Effector memory CD4-positive, alpha-beta T cell (primary cell): ENCODE results near the gene DNASE1L1.
"Not testable (repeated sequence)": the region's sequence is repeated elsewhere in the genome, so short reads cannot be mapped to it uniquely, and the experiment has no call there.

Source experiments
- DNase-seq, 3 donors: peaks; one replicate each; pipeline ENCODE4 v3.0.0-alpha.2; 2020
- H3K27ac ChIP-seq: 2 replicates; pipeline ENCODE4 v1.7.0; 2013; ENCODE audit warnings: mild to moderate bottlenecking, low read length, moderate library complexity; ENCODE audit not compliant: insufficient read depth, poor library complexity, severe bottlenecking
- H3K27me3 ChIP-seq: replicated peaks from 2 replicates; pipeline ENCODE4 v1.7.0; 2013; ENCODE audit warnings: mild to moderate bottlenecking, low read length; ENCODE audit not compliant: insufficient read depth, control insufficient read depth, poor library complexity, severe bottlenecking
- H3K36me3 ChIP-seq: 2 replicates; pipeline ENCODE4 v1.7.0; 2013; ENCODE audit warnings: mild to moderate bottlenecking, low read length, moderate library complexity; ENCODE audit not compliant: control insufficient read depth, insufficient read depth
- H3K4me1 ChIP-seq: 2 replicates; pipeline ENCODE4 v1.7.0; 2013; ENCODE audit warnings: low read length, mild to moderate bottlenecking; ENCODE audit not compliant: control insufficient read depth, insufficient read depth, poor library complexity, severe bottlenecking
- H3K4me3 ChIP-seq: 2 replicates; pipeline ENCODE4 v1.7.0; 2013; ENCODE audit warnings: low read length, low read depth, mild to moderate bottlenecking; ENCODE audit not compliant: insufficient read depth, poor library complexity, severe bottlenecking
- H3K9me3 ChIP-seq: 2 replicates; pipeline ENCODE4 v1.7.0; 2013; ENCODE audit warnings: mild to moderate bottlenecking, low read length, moderate library complexity; ENCODE audit not compliant: control insufficient read depth

The DNASE1L1 gene

DNA sequence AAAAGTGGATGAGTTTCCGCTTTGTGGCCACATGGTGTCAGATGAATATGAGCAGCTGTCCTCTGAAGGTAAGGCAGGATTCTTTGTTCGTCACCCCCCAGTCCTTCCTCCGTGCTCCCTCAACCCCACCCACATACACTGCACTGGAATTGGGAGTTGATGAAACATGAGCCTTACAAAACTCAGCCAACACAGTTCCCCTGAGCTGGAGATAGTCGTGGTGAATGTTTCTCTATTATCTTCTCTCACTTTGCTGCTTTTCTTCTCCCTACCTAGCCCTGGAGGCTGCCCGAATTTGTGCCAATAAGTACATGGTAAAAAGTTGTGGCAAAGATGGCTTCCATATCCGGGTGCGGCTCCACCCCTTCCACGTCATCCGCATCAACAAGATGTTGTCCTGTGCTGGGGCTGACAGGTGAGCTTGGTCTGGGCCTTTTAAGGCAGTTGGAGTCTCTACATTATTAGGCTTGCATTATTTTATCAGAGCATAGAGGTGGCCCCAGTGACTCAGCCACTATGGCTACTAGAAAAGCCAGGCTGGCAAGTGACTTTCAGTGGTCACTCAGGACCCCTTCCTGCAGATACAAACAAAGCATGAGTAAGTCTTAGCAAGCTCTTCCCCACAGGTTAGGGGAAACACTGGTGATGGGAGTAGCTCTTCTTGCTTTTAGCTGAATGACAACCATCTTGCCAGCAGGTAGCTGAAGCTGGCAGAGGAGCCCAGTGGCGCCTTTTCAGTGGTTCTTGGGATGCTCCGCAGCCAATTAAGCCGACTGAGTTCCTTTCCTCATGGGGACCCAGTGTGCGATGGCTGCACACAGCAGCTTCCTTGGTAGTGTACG is 9.3 kb downstream of the DNASE1L1 start:
- Histone ChIP-seq H3K4me1 (peaks cover 11% of the 10 kb centered on the region), H3K36me3 (peaks cover 12% of the 10 kb centered on the region), H3K27ac (peak overlapping the region; percentile 96), H3K9me3 (no peaks in the 10 kb centered on the region), H3K27me3 (no peaks in the 10 kb centered on the region), H3K4me3 (peak overlapping the region; percentile 64)
- DNase-seq: peak in 1 of 3 donors; percentile 31

- Histone ChIP-seq H3K4me1 (peaks cover 11% of the 10 kb centered on the region), H3K27me3 (no peaks in the 10 kb centered on the region), H3K9me3 (no peaks in the 10 kb centered on the region), H3K36me3 (peaks cover 12% of the 10 kb centered on the region), H3K27ac (peak overlapping the region; percentile 96), H3K4me3 (peak overlapping the region; percentile 64)
- DNase-seq: peak; percentile 61 to 73 (median 66)
Measured at GRCh38 chrX:154398668-154399526, 10.2 kb downstream of the DNASE1L1 start.

DNA sequence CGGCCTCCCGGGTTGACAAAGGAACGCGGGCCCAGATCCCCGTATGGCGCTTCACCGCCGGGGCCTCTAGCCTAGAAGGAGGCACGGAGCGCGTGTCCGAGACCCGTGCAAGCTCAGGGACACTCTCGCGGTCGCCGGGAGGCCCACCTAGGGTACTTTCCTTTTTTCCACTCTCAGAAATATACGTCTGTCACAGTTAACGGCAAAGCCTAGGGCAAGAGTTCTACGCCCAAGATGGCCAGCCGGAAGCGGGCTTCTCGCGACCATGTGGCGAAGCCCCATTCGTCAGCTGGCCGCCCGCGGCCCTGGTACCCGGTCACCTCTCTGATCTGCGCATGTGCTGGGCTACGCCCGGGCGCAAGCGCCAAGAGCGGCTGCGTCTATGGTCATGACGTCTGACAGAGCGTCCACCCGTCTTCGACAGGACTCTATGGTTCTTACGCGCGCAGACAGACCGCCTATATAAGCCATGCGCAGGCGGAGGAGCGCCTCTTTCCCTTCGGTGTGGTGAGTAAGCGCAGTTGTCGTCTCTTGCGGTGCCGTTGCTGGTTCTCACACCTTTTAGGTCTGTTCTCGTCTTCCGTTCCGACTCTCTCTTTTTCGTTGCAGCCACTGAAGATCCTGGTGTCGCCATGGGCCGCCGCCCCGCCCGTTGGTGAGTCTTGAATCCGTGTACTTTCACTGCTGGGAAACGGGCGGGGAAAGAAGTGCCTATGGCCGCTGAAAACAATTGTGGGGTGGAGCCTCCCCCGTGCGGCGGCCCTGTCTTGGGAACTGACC is 11.0 kb downstream of the DNASE1L1 start, which contains the start of gene RPL10:
Gene RPL10 (plus strand): TSS at position 490 of the 780 bp plus-strand sequence. CDS start 143 bp downstream, at position 633.
- DNase-seq: peak; percentile 82 to 87 (median 85)
- Histone ChIP-seq H3K27ac (peak within 1 kb of the TSS; percentile 96), H3K4me3 (peak within 1 kb of the TSS; percentile 64), H3K27me3 (no peaks in the 10 kb centered on the region), H3K9me3 (no peaks in the 10 kb centered on the region), H3K4me1 (peaks cover 11% of the 10 kb centered on the region), H3K36me3 (peaks cover 12% of the 10 kb centered on the region)

DNA sequence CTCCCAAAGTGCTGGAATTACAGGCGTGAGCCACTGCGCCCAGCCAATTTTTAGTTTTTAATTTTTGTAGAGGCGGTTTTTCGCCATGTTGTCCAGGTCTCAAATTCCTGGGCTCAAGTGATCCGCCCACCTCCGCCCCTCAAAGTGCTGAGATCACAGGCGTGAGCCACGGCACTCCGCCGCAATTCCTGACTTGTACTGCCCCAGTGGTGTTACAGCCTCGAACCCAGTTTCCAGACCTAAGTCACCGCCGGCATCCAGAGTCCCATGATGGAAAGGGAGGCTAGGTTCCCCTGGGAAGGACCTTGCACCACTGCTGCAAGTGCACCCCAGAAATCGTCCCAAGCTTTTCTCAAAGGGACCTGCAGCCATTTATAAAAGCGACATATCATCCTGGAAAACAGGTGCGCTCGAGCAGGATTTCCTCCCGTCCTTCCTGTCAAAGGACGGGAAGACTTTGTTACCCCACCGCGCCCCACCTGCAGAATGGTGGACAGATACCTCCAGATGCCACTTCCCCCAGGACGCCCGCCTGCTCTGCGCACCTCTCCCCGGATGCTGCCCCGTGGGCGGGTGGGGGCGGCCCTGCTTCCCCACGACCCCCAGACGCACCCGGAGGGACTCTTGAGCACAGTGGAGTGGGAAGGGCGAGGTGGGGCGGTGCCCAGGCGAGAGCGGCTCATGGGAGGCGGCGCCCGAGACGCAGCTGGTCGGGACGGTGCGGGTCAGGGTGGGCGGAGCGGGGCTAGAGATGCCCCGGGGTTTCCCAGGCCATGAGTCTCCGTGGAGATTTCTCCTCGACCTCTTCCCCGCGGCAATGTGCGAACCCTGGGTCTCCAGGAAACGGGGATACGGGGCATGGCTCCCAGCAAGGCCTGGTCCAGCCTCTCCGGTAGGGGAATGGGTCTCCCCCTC is 11.8 kb downstream of the DNASE1L1 start:
- H3K9me3 ChIP-seq: no peaks in the 10 kb centered on the region
- peak in 2 of 3 donors; percentile 33 to 44 for DNase-seq
- H3K4me3 ChIP-seq: peak overlapping the region; percentile 64
- peaks cover 12% of the 10 kb centered on the region for H3K36me3 ChIP-seq
- peak overlapping the region; percentile 96 for H3K27ac ChIP-seq
- peaks cover 11% of the 10 kb centered on the region for H3K4me1 ChIP-seq
- no peaks in the 10 kb centered on the region for H3K27me3 ChIP-seq

DNA sequence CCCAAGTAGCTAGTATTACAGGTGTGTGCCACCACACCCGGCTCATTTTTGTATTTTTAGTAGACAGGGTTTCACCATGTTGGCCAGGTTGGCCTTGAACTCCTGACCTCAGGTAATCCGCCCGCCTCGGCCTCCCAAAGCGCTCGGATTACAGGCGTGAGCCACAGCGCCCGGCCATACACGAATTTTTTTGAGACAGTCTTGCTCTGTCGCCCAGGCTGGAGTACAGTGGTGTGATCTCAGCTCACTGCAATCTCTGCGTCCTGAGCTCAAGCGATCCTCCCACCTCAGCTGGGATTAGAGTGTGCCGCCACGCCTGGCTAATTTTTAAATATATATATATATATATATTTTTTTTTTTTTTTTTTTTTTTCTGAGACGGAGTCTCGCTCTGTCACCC is 12.7 kb downstream of the DNASE1L1 start:
- H3K36me3 ChIP-seq: peaks cover 12% of the 10 kb centered on the region
- peaks cover 11% of the 10 kb centered on the region for H3K4me1 ChIP-seq
- DNase-seq, H3K9me3 ChIP-seq, H3K4me3 ChIP-seq, H3K27ac ChIP-seq, H3K27me3 ChIP-seq: not testable (repeated sequence)

- not testable (repeated sequence) for DNase-seq, H3K9me3 ChIP-seq, H3K4me1 ChIP-seq, H3K4me3 ChIP-seq, H3K27ac ChIP-seq, H3K36me3 ChIP-seq, H3K27me3 ChIP-seq
Measured at GRCh38 chrX:154389812-154390747, 19.0 kb downstream of the DNASE1L1 start.

DNA sequence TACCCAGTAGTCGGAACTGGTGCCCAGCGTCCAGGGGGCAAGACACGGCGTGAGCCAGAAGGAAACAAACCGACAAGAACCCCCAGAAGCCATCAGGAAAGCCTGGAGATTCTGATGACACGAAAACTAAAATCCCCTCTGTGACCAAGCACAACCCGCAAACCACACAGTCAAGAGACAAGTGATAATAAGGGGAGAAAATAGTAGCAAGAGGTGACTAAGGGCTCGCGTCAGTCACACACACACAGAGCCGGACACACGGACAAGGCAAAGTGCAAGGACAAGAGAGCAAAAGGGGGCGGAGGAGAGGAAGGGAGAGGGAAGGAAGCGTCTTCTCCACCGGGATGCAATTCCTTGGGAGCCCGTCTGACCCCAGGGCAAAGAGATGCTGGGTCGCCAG is 20.4 kb downstream of the DNASE1L1 start:
- not testable (repeated sequence) for H3K4me3 ChIP-seq, DNase-seq, H3K9me3 ChIP-seq, H3K4me1 ChIP-seq, H3K27me3 ChIP-seq, H3K27ac ChIP-seq, H3K36me3 ChIP-seq

DNA sequence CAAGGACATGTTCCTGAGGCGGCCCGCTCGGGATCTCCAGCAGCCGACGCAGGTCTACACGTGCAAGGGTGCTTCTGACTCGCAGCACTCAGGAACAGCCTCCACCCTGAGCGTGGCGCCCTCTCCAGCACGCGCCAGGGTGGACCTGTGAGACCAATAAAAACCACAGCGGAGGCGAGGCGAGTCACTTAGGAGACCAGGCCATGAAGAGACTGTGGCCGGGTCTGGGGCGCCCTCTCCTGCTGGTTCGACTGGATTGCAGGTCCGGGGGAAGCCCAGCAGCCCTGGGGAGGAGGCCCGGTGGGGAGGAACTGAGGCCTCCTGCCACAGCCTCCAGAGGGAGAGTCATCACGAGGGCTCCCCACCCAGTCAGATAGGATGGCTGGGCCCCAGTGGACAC is 21.0 kb downstream of the DNASE1L1 start:
- DNase-seq, H3K27me3 ChIP-seq, H3K36me3 ChIP-seq, H3K9me3 ChIP-seq, H3K27ac ChIP-seq, H3K4me1 ChIP-seq, H3K4me3 ChIP-seq: not testable (repeated sequence)
